PC-3 (cell line): ENCODE results near the gene WDR59.

Experiments used
- EZH2 ChIP-seq: fragments of 300-600 bp; sonication (generic); IDR thresholded peaks from one replicate; pipeline ENCODE4 v1.6.1; 2017; ENCODE audit warnings: antibody characterized with exemption, mild to moderate bottlenecking, low read length; ENCODE audit not compliant: unreplicated experiment
- EZH2phosphoT487 ChIP-seq: fragments of 300-600 bp; sonication (generic); IDR thresholded peaks from 2 replicates; pipeline ENCODE4 v1.6.1; 2018; ENCODE audit warnings: mild to moderate bottlenecking, antibody characterized with exemption, low read length, borderline replicate concordance
- TF ChIP-seq, protein P1 (sequence below): fragments of 300-600 bp; sonication (generic); conservative IDR thresholded peaks from 2 replicates; pipeline ENCODE4 v1.5.1; 2017; ENCODE audit warnings: antibody characterized with exemption, low read depth, mild to moderate bottlenecking, low read length

DNA sequence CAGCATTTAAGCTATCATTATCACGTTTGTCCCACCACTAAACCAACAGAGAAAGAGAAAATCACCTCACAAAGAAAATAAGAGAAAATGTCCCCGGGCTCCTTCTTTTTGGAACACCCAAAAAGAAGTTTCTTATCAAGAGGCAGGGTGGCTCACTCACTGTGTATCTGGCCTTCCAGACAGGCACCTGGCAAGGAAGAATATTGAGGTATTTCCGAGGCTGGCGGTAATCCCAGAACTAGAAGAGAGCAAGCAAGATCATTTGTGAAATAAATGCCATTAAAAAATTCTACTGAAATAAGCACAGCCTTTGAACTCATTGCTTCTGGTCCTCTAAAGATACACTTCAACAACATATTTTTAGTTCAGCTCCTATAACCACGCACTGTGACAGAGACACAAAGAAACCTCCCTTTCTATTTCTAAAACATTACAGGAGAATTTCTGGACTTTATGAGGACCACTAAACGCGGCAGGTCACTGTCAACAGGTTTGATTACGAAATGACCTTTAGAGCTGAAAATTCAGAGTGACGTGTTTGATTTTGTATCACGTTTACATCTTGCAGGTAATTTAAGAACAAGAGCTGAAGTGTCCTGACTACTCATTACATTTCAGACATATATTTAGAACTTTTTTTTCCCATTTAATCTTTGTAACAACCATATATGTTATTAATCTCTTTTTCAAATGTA is 61.0 kb downstream of the WDR59 start:
- TF ChIP-seq, protein P1, sequence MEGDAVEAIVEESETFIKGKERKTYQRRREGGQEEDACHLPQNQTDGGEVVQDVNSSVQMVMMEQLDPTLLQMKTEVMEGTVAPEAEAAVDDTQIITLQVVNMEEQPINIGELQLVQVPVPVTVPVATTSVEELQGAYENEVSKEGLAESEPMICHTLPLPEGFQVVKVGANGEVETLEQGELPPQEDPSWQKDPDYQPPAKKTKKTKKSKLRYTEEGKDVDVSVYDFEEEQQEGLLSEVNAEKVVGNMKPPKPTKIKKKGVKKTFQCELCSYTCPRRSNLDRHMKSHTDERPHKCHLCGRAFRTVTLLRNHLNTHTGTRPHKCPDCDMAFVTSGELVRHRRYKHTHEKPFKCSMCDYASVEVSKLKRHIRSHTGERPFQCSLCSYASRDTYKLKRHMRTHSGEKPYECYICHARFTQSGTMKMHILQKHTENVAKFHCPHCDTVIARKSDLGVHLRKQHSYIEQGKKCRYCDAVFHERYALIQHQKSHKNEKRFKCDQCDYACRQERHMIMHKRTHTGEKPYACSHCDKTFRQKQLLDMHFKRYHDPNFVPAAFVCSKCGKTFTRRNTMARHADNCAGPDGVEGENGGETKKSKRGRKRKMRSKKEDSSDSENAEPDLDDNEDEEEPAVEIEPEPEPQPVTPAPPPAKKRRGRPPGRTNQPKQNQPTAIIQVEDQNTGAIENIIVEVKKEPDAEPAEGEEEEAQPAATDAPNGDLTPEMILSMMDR = no peak
- TF ChIP-seq EZH2 (no peak), EZH2phosphoT487 (no peak)
